Tibial artery (tissue), 4 donors: ENCODE results near the gene FBXO21.
"Not testable (repeated sequence)": the region's sequence is repeated elsewhere in the genome, so short reads cannot be mapped to it uniquely, and the experiment has no call there.

Source experiments
- DNase-seq, 2 donors: peaks; one replicate each; pipeline ENCODE4 v3.0.0-alpha.2; 2019
- H3K27ac ChIP-seq, 2 donors: fragments of 200-600 bp; sonication (generic) in 1 of 2; 1 replicate in 1 of 2; 2 replicates in 1 of 2; pipeline ENCODE4 v1.5.1; 2018 to 2019; ENCODE audit warnings: mild to moderate bottlenecking in 1 of 2
- H3K27me3 ChIP-seq, 2 donors: fragments of 200-600 bp; sonication (generic) in 1 of 2; one replicate each; pipeline versions ENCODE4 v1.5.1 to v1.6.0; 2016 to 2019
- H3K36me3 ChIP-seq, 3 donors: fragments of 200-600 bp; sonication (generic) in 2 of 3; one replicate each; pipeline ENCODE4 v1.5.1; 2016 to 2019; ENCODE audit warnings: mild to moderate bottlenecking in 2 of 3
- H3K4me1 ChIP-seq, 4 donors: fragments of 200-600 bp; sonication (generic) in 2 of 4; 1 replicate in 3 of 4; 2 replicates in 1 of 4; pipeline ENCODE4 v1.5.1; 2016 to 2019
- H3K4me3 ChIP-seq, 2 donors: fragments of 200-600 bp; sonication (generic) in 1 of 2; 1 replicate in 1 of 2; 2 replicates in 1 of 2; pipeline ENCODE4 v1.5.1; 2018 to 2019; ENCODE audit warnings: mild to moderate bottlenecking in 2 of 2
- H3K9me3 ChIP-seq, 3 donors: fragments of 200-600 bp; sonication (generic) in 1 of 3; one replicate each; pipeline ENCODE4 v1.5.1; 2016 to 2019
- intact Hi-C: fragments of 100-400 bp; cut with DNase I; formaldehyde crosslinking; loops from one replicate; pipeline ENCODE4 v1.15.0; 2023; ENCODE audit warnings: low total_unique reads
- TF ChIP-seq, protein P1 (sequence below), 2 experiments: fragments of 200-600 bp in 1 of 2; fragments of 450-650 bp in 1 of 2; IDR thresholded peaks; one replicate each; pipeline ENCODE4 v1.5.1; 2017 to 2019; ENCODE audit warnings: antibody characterized with exemption in 2 of 2, mild to moderate bottlenecking in 1 of 2, moderate library complexity in 1 of 2

FBXO21 gene

DNA sequence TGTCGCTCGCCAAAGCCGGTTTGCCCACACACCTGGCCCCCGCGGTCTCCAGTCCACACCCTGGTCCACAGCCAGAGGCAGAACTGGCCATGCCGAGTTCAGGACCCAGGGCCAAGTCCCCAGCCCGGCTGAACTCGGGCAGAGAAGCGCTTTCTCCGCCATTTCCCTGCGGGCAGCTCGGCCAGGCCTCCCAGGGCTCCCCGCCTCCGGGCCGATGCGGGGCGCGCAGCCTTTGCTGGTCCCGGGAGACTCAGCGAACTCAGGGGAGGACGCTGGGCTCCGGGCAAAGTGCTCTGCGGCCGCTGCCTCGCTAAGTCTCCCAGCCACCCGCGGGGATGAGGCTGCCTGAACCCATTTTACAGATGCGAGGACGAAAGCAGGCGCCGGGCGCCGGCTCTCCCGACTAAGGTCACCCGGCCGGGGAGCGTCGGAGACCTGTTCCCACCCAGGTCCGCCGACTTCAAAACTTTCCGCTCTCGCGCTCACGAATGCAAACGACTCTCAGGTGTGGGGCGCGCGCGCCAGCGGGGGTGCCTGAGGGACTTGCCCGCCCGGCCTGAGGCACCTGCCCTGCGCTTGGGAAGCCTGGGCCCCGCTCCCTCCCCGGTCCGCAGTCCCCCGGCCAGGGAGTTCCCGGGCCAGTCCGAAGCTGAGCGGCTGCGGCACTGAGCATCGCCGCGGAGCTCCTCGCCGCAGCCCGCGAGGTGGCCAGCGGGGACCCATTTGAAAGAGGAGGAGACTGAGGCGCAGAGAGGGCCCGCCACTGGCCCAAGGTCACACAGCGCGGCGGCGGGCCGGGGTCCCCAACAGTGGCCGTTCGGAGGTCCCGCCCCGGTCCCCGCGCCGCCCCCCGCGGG, 91.7 kb downstream of the FBXO21 start:
- no peak overlapping the region for H3K27ac ChIP-seq
- no peaks in the 10 kb centered on the region for H3K9me3 ChIP-seq
- DNase-seq = no peak
- peaks cover 0 to 22% (median 16%) of the 10 kb centered on the region in 4 donors for H3K4me1 ChIP-seq
- intact Hi-C loops = no loop called here
- H3K27me3 ChIP-seq = peaks cover 0 to 70% of the 10 kb centered on the region in 2 donors
- H3K4me3 ChIP-seq = peak overlapping the region; percentile 44 to 62
- no peaks in the 10 kb centered on the region for H3K36me3 ChIP-seq
- TF ChIP-seq, protein P1, sequence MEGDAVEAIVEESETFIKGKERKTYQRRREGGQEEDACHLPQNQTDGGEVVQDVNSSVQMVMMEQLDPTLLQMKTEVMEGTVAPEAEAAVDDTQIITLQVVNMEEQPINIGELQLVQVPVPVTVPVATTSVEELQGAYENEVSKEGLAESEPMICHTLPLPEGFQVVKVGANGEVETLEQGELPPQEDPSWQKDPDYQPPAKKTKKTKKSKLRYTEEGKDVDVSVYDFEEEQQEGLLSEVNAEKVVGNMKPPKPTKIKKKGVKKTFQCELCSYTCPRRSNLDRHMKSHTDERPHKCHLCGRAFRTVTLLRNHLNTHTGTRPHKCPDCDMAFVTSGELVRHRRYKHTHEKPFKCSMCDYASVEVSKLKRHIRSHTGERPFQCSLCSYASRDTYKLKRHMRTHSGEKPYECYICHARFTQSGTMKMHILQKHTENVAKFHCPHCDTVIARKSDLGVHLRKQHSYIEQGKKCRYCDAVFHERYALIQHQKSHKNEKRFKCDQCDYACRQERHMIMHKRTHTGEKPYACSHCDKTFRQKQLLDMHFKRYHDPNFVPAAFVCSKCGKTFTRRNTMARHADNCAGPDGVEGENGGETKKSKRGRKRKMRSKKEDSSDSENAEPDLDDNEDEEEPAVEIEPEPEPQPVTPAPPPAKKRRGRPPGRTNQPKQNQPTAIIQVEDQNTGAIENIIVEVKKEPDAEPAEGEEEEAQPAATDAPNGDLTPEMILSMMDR (IDR thresholded peaks at IDR 0.05) = no peak

DNA sequence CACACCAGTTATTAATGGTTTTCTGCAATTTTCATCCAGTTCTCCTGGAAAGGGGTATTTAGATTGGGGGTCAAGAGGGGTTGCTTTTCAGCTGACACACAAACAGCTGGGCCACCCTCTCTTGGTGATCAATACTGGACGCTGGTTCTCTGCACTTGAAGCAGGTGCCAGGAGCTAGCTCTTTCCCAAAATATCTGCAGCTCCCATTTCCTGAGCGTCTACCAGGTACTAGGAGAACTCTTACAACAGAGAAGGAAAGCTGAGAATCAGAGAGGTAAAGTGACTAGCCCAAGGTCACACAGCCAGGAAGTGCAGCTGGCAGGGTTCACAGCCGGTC, 92.3 kb downstream of the FBXO21 start:
- H3K4me3 ChIP-seq = peak overlapping the region; percentile 44 to 62
- H3K36me3 ChIP-seq = no peaks in the 10 kb centered on the region
- peaks cover 0 to 76% of the 10 kb centered on the region in 2 donors for H3K27me3 ChIP-seq
- intact Hi-C loops = no loop called here
- no peak for DNase-seq
- peaks cover 0 to 22% (median 16%) of the 10 kb centered on the region in 4 donors for H3K4me1 ChIP-seq
- TF ChIP-seq, protein P1 (IDR thresholded peaks at IDR 0.05) = no peak
- H3K27ac ChIP-seq = no peak overlapping the region
- H3K9me3 ChIP-seq = no peaks in the 10 kb centered on the region

DNA sequence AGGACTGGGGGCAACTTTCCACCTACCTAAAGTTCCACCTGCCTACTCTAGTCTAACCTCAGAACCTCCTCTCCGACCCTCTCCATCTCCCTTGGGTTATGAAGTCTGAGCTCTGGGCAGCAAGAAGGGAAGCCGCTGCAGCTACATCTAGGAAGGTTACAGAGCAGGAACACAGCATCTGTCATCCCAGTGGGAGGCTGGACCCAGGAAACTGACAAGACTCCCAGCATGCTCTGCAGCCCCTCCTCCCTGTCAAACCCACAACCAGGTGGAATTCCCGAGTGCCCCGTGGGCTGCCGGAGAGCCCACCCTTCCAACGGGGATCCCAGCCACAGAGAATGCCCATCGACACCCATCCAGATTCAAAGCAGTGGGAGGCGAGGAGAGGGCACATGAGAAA, 93.1 kb downstream of the FBXO21 start:
- H3K27me3 ChIP-seq = peaks cover 0 to 73% of the 10 kb centered on the region in 2 donors
- no peak for DNase-seq
- H3K4me3 ChIP-seq = no peak overlapping the region
- TF ChIP-seq, protein P1 (IDR thresholded peaks at IDR 0.05) = no peak
- no peaks in the 10 kb centered on the region for H3K36me3 ChIP-seq
- no peak overlapping the region for H3K27ac ChIP-seq
- intact Hi-C loops = no loop called here
- peaks cover 0 to 22% (median 16%) of the 10 kb centered on the region in 4 donors for H3K4me1 ChIP-seq
- H3K9me3 ChIP-seq = no peaks in the 10 kb centered on the region

DNA sequence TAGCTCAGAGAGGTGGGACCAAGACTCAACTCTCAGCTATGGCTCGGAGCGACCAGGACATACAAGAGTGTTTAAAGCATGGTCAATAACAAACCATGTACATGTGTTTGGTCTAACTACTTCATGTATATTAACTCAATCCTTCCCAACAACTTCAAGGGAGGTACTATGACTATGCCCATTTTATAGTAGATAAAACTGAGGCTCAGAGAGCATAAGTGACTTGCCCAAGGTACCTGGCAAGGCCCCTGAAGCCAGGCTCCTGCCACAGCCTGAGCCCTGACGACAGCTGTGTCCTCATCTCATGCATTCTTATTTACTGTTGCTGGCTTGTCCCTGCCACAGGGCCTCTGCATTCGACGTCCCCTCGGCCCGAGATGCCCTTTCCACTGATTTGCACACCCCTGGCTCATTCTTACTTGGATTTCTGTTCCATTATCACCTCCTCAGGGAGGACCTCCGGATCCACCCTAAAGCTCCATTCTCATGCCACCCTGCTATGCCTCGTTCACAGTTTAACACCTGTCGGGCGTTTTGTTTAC, 93.7 kb downstream of the FBXO21 start:
- H3K4me3 ChIP-seq = no peak overlapping the region
- intact Hi-C loops = no loop called here
- H3K9me3 ChIP-seq = no peaks in the 10 kb centered on the region
- peaks cover 0 to 22% (median 16%) of the 10 kb centered on the region in 4 donors for H3K4me1 ChIP-seq
- no peaks in the 10 kb centered on the region for H3K36me3 ChIP-seq
- DNase-seq = no peak
- TF ChIP-seq, protein P1 (IDR thresholded peaks at IDR 0.05) = no peak
- no peak overlapping the region for H3K27ac ChIP-seq
- peaks cover 0 to 67% of the 10 kb centered on the region in 2 donors for H3K27me3 ChIP-seq

DNA sequence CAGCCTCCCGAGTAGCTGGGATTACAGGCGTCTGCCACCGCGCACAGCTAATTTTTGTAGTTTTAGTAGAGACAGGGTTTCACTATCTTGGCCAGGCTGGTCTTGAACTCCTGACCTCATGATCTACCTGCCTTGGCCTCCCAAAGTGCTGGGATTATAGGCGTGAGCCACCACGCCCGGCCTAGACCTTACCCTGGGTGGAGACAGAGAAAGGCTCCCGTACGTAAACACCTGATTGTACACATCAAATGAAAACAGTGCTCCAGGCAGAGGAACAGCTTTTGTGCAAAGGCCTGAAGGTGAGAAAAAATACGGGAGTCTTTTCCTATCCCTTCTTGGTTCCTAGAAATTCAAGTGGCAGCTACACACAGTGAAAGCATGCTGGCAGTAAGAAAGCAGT, 95.1 kb downstream of the FBXO21 start:
- intact Hi-C loops = not testable (repeated sequence)

More for the DNA sequence above, 95.1 kb downstream of the FBXO21 start:
- Histone ChIP-seq H3K27me3 (peaks cover 0 to 56% of the 10 kb centered on the region in 2 donors), H3K4me1 (peaks cover 0 to 22% (median 16%) of the 10 kb centered on the region in 4 donors)
- not testable (repeated sequence) for H3K36me3 ChIP-seq, H3K9me3 ChIP-seq, DNase-seq, H3K4me3 ChIP-seq, H3K27ac ChIP-seq
